GM19468 (cell line): ENCODE data around the gene TBL1X.

Experiments used
- ATAC-seq: cut with Tn5 transposase; IDR thresholded peaks from one replicate; pipeline ENCODE4 v1.9.1; 2021; ENCODE audit warnings: mild to moderate bottlenecking, moderate library complexity, moderate number of reproducible peaks; ENCODE audit not compliant: unreplicated experiment; ENCODE audit errors: extremely low read depth

The TBL1X gene

DNA sequence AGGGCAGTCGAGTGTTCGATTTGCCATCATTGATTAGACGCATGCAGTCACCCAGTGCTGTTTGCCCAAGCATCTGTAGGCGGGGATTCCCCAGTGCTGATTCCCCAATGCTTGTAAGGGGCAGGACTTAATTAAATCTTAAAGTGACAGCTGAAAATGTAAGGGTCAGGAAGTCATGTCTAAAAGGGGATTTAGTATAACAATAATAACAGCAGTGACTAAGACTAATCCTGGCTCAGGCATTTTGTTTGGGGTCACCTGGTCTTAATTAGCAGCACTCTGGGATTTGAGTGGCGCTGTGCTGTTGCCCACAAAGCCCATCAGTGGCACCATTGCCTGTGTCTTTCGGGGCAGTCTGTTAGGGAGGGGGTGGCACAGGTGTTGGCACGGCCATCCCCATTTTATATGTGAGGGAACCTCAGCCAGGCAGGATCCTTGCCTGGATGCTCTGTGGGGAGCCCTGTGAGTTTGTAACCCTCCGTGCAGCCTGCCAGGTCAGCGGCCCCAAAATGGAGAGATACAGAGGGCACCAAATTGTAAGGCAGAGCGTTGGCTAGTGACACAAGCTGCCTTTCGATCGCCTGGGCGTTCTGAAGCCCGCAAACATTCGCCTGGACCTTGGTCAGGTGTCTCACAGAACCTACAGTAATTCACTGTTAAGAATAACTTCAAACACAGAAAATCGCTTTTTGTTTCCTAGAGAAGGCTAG lies 146.7 kb downstream of the TBL1X start:
- no peak for ATAC-seq

DNA sequence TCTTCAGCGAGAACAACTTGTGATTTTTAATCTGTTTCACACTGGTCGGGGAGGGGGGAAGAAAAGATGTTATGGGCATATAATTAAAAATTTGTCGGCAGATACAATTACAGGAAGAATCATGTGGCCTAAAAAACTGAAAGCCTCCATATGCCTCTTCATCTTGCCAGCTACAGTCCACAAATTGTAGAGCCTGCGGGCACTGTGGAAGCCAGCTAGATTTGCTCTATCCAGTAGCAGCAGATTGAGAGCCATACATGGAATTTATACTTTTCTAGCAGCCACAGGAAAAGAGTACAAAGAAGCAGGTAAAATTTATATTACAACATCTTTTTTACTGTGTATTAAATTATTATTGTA lies 147.3 kb downstream of the TBL1X start:
- ATAC-seq: no peak

DNA sequence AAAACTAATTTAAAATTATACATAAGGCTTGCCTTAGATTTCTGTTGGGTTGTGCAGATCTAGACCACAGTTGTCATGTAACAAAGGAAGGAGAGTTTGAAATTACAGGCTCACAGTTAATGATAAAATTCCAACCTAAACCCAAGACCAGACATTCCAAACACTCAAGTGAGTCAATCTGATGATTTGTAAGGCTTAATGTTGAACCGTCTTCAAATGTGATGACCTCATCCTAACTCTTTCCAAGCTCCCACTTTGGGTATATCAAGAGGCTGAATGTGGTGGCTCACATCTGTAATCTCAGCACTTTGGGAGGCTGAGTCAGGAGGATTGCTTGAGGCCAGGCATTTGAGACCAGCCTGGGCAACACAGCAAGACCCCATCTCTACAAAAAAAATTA lies 149.2 kb downstream of the TBL1X start:
- no peak for ATAC-seq

DNA sequence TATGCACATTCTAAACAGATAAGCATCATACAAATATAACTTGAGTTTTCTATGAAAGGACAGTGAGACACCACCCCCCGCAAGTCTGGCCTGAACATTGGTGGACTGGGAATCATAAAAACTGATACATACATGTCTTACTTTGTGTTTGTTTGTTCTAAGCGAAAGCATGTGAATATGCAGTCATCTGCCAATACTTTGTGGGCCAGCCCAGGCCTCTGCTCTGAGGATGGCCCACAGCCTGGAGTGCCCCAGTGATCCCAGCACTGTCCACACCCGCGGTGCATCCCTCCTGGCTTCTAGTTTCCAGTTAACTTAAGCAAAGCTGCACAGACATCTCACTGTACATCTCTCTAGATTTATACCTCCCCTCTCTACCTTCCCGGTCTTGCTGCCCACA lies 154.3 kb downstream of the TBL1X start:
- ATAC-seq: no peak

DNA sequence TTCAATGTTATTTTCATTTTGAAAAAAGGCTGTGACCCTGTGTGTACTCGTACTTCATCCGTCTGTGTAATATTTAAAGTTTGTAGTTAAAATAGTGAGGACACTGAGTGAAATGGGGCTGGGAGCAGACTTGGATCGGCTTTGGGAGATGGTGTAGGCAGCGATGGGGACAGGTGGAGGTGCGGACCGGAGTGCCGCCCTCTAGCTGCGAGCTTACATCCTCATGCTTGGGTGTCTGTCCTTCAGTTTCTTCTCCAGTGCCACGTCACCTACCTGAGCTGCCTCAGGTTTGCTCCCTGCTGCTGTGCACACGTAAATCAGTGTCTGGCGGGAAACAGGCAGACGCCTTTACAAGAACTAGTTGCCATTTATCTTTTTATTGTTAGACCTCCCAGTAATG lies 154.7 kb downstream of the TBL1X start:
- ATAC-seq: no peak

DNA sequence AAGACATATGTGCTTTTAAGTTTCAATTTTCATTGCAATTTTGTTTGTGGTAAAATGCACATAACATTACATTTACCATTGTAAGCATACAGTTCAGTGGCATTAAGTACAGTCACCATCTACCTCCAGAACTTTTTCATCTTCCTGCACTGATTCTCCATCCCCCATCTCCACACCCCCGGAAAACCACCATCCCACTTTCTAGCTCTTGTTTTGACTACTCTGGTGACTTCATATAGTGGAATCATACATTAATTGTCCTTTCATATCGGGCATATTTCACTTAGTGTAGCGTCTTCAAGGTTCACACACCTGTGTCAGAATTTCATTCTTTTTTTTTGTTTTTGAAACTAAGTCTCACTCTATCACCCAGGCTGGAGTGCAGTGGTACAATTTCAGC lies 157.3 kb downstream of the TBL1X start:
- no peak for ATAC-seq

DNA sequence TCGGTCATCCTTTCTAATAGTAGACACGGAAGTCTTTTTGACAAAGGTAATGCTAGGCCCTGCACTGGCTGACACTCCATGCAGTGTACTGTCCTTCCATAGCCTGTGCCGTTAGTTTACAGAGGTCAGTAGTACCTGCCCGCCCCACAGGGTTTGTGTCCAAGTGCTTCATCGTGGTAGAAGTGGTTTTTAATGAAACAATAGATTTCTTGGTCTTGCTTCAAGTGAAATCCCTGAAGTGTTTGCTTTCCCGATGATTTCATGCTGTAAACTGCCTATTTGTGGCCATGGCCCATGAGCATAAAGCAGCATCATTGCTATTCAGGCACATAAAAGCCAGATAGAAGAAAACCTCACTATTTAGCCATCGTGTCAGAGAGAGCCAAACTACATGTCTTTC lies 161.5 kb downstream of the TBL1X start:
- ATAC-seq: no peak

DNA sequence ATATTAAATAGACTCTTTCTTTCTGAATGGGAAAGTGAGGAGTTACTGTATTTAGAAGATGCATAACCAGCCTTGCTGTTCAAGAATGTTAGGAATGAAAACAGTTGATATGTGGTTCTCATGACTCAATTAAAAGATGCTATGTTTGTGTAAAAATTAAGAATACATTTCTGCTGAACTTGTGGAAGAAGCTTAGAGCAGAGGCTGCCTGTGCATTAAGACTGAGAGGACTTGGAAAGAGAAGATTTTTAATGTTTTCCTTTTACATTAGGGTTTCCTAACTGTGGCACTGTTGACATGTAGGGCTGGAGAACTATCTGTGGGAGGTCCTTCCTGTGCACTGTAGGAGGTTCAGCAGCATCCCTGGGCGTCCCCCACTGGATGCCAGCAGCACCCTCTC lies 163.1 kb downstream of the TBL1X start:
- no peak for ATAC-seq

DNA sequence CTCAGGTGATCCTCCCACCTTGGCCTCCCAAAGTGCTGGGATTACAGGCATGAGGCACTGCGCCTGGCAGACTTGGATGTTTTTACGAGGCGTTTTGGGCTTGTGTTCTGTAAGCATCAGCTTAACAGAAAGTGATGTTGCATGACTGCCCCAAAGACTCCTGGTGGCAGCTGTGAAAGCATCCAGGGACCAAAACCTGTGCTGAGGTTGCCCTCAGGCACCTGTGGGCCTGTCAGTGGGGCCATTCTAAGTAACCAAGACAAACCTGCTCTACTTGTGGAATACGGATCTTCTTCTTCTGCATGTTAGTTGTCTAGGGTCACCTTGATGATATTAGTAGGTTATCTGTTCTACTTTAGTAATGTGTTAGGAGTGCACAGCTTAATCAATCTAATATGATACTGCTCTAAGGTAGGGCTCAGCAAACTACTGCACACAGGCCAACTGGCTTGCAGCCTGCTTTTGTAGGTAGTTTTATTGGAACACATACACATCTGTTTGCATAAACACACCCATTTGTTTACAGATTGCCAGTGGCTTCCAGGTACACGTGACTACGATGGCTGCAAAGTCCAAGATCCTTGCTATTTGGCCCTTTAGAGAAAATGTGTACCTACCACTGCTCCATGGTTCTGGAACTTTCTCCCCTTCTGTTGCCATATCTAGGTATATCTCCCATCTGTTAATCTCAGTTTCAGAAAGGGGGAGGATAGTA lies 164.1 kb downstream of the TBL1X start:
- ATAC-seq: no peak

DNA sequence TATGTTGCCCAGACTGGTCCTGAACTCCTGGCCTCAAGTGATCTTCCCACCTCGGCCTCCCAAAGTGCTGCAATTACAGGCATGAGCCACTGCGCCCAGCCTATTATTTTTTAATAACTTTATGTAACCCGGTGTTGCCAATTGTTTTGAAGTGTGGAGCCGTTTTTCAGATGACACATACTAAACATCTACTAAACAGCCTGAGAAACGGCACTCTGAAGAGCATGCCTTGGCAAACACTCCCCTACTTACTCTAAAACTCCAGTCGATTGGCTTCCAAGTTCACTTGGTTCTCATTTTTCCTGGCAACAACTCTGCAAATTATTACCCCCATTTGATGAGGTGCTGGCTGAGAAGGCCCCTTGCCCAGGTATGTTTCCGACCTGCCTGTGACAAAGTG lies 169.7 kb downstream of the TBL1X start:
- no peak for ATAC-seq

DNA sequence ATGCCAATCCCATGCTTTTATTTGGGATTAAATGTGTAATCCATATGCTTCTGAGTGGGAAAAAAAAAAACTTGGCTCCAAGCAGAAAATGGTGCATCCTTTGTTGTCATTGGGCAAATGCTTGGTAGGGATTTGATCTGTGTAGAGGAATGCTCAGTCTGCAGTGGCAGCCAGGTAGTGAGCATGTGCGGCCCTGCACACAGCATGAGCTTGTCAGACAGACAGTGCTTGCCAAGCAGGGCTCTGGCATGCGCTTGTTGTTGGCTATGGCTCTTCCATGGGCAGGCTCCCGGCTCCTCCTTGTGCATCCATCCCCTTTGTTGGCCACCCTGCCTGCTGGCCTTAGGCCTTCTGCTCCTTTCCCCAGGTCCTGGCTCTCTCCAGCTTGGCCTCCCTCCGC lies 170.5 kb downstream of the TBL1X start:
- ATAC-seq: no peak

DNA sequence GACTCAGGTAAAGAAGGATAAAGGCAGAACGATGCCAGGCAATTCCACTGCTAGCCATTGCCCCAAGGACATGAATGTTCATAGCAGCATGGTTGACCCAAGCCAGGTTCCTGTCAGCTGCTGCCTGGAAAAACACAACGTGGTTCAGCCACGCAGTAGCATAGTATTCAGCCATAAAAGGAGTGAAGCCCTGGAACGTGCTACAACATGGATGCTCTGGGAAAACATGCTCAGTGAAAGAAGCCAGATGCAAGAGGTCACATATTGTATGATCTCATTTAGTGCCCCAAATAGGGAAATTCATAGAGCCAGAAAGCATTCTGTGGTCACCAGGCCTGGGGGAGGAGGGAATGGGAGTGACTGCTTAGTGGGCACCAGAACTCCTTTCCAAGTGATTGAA lies 170.9 kb downstream of the TBL1X start:
- ATAC-seq: no peak

DNA sequence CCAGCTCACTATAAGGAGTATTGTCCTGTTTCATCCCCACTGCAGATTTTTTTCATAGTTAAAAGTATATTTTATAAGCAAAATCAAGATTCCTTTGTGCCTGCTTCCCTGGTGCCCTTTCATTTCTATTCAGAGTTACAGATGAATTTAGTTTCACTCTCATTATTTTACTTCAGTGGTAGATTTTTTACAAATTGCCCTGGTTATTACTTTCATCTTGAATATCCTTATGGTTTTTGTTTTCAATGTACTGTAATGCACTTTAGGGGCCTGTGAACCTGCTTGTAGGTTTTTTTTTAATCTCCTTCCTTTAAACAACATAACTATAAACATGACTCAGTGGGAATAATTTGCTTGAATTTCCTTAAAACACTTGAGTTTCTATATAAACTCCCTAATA lies 174.0 kb downstream of the TBL1X start:
- no peak for ATAC-seq

DNA sequence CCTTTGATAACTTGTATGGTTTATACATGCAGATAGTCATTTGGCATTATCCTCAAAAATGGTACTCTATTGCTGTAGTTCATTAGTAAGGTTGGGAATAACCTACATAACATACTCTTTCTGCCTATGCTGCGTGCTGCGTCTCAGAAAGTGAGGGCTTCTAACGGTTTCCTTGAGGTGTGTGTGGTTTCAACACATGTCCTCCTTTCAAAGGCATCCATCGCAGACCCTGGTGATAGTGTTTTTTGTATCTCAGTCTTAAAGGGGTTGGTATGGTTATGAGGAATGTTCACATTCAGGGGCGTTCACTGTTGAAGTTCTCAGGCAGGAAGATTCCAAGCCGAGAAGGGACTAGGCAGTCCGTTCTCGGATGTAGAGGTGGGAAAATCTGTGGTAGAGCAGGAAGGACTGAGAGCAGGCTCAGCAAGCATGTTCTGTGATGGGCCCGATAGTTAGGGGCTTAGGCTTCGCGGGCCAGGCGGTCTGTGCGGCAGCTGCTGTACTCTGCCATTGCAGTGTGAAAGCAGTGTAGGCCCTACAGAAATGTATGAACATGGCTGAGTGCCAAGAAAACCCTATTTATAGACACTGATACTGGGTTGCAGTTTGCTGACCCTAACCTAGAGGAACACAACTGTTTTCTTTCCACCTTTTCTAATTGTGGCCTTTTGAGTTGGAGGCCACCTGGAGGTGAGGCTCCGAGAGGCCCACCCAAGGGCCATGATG lies 177.6 kb downstream of the TBL1X start:
- no peak for ATAC-seq

DNA sequence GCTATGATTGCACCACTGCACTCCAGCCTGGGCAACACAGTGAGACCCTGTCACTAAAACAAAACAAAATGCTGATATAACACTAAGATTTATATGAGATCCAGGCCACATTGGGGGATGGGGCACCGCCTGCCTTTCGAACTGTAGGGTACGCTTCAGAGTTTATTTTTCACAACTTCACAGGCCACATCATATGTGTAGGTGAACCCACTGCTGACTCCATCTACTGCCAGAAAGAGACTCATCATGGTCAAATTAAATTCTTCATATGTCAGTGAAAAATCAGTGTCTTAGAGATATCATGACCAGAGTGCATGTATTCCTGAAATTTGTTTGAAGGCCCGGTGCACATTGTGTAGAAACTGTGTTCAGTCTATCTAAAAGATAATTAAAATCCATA lies 178.9 kb downstream of the TBL1X start:
- no peak for ATAC-seq

DNA sequence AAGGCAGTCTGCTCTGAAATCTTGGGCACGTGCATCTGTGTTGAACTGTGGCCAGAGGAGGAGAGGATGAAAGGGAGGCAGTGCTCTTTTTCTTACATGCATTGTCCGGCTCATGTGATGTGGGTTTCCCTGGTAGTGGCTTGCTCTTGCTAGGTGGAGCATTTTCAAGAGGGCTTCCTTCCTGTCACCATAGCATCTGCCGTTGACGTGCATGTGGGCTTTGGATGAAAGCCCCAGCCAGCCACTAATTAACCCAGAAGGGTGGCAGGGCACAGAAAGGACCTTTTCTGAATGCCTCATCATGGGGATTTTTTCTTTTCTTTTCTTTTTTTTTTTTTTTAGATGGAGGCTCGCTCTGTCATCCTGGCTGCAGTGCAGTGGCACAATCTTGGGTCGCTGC lies 179.5 kb downstream of the TBL1X start:
- peak; percentile 47 for ATAC-seq

DNA sequence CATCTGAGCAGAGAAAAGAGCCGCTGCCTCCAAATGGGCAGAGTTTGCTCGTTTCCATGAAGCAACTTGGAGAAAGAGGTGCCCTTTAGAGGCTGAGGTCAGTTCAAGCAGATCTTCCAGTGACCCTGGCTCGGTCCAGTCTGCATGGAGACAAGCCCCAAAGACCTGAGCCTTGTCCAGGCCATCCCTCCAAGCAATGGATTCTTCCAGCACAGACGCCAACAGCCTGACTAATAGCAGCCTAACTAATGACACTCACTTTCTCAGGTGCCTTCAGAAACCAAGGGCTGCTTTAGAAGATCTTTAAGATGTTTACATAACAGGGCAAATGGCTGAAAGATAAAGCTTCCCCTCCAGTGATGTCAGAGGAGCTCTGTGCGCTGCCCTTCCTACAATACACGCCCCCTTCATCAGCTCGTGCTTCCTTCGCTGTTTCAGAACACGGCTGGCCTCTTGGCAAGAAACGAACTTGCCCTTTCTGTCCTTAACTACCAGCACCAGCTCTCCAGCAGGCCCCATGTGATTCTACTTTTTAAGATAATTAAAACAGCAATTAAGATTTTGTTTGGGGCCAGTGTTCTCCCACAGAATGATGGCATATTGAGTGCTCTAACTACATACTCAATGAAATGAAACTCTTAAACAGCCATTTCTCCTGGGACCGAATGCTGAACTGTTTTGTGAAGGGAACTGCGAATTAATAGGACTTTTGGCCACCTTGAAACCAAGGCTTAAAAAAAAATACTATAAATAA lies 181.8 kb downstream of the TBL1X start:
- ATAC-seq: no peak

DNA sequence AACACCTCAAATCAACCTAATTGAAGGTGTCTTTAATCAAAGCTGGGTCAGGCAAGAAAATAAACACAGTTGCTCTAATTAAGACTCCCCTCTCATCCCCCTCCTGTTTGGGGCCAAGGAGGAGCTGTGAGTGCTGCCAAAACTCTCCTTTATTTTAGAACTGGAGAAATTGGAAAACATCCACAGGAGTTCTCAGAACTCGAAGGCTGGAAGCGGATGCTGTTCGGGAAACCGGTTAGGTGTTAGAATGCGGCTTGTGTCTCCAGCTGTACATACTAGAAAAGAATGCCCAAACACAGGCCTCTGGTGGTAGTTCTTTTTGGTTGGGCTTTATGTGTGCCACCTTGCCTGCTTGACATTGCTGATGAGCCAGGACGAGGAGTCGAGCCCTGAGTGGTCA lies 182.6 kb downstream of the TBL1X start:
- no peak for ATAC-seq

DNA sequence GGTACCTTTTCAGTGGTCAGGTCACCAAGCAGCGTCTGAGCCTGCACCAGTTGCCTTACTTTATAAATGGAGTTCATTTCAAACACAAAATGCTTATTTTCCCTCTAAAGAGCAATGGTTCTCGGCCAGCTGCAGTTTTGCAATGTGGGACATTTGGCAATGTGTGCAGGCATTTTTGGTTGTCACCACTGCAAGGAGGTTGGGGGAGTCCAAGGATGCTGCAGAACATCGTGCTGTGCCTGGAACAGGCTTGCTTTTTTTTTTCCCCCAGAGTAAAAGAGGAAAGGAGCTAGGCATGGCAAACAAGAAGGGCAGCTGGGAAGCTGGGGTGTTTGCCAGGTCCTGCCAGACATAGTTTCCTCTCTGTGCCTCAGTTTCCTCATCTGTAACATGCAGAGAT lies 185.2 kb downstream of the TBL1X start:
- ATAC-seq: no peak

DNA sequence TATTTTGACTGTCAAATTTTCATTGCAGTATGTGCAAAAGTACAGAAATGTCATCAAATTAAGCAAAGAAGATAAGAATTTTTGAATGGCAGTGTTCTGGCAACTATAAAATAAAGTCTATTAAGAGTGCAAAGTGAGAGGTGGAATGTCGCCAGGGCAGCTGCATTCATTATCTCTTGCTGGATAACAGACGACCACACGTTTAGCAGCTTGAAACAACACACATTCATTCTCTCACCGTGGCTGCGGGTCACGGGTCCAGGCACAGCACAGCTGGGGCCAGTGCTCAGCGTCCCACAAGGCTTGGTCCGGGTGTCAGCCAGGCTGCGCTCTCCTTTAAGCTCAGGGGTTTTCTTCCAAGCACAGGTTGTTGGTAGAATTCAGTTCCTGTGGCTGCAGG lies 186.9 kb downstream of the TBL1X start:
- no peak for ATAC-seq

DNA sequence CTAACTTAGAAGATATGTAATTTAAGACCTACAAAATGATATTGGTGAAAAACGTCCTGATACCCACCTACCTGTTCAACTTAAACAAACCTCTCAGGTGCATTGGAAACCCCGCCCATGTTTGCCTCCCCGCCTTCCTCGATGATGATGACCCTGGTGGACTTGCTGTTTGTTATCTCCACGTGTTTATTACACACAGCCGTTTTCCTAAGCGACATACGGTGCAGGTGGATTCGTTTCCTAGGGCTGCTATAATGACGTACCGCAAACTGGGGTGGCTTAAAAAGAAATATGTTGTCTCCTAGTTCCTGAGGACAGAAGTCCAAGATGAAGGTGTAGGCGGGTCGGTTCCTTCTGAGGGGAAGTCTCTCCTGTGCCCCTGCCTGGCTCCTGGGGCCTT lies 190.1 kb downstream of the TBL1X start:
- no peak for ATAC-seq
